Muscle of leg (tissue), 11 donors: Measurements from ENCODE around the gene ATP10A. TPM values are rescaled to one million over a fixed set of nuclear protein-coding genes. Genes with fewer than 3 reads are reported as not detected.

Experiments used
- DNase-seq: peaks from one replicate; pipeline ENCODE4 v3.0.0; 2013
- H3K27ac ChIP-seq: one replicate; pipeline ENCODE4 v1.5.1; 2013; ENCODE audit warnings: mild to moderate bottlenecking, low read length, control low read depth
- H3K27me3 ChIP-seq: one replicate; pipeline ENCODE4 v1.6.1; 2013; ENCODE audit warnings: low read length; ENCODE audit not compliant: control insufficient read depth, insufficient read depth
- H3K36me3 ChIP-seq: one replicate; pipeline ENCODE4 v1.6.1; 2013; ENCODE audit warnings: low read length; ENCODE audit not compliant: control insufficient read depth, insufficient read depth
- H3K4me1 ChIP-seq: one replicate; pipeline ENCODE4 v1.6.1; 2013; ENCODE audit warnings: low read length; ENCODE audit not compliant: control insufficient read depth, insufficient read depth
- H3K4me3 ChIP-seq: one replicate; pipeline ENCODE4 v1.5.1; 2013; ENCODE audit warnings: low read length, control low read depth
- H3K9me3 ChIP-seq: replicated peaks from 2 replicates; pipeline ENCODE4 v1.6.1; 2013; ENCODE audit warnings: low read depth, low read length; ENCODE audit not compliant: control insufficient read depth
- WGBS: methylation state at CpG from one replicate; pipeline ENCODE4 v1.1.5; 2013; ENCODE audit warnings: missing lambda C conversion rate; ENCODE audit not compliant: insufficient coverage; 5-methylcytosine and 5-hydroxymethylcytosine counted together
- polyA plus RNA-seq, 8 donors: library from polyadenylated mRNA; unstranded; fragments of 120-200 nt; gene quantifications; one replicate each; pipeline versions ENCODE4 v1.2.1 to v1.2.3, GENCODE V29; 2013; ENCODE audit warnings: inconsistent platforms in 1 of 8, low replicate concordance in 1 of 8; ENCODE audit not compliant: insufficient read length in 8 of 8, insufficient read depth in 1 of 8
- total RNA-seq: library from RNA; stranded (reverse); fragments of 120-200 nt; gene quantifications from one replicate; pipeline ENCODE4 v1.2.4, GENCODE V29; 2013

Gene ATP10A
- total and polyA plus RNA-seq, 9 donors, result 1.9 to 4.9 (median 2.7) TPM

- H3K27ac ChIP-seq, result no peak overlapping the region
- H3K36me3 ChIP-seq, result peaks cover 3% of the 10 kb centered on the region
- no peak overlapping the region for H3K4me3 ChIP-seq
- DNase-seq, result no peak
- H3K27me3 ChIP-seq, result no peaks in the 10 kb centered on the region
- H3K4me1 ChIP-seq, result peaks cover 9% of the 10 kb centered on the region
- H3K9me3 ChIP-seq, result no peaks in the 10 kb centered on the region
- WGBS, result 80% methylated on average over 1 of the region's 3 CpGs
Observed at GRCh38 chr15:25683911-25684310, 179.2 kb downstream of the ATP10A start.

DNA sequence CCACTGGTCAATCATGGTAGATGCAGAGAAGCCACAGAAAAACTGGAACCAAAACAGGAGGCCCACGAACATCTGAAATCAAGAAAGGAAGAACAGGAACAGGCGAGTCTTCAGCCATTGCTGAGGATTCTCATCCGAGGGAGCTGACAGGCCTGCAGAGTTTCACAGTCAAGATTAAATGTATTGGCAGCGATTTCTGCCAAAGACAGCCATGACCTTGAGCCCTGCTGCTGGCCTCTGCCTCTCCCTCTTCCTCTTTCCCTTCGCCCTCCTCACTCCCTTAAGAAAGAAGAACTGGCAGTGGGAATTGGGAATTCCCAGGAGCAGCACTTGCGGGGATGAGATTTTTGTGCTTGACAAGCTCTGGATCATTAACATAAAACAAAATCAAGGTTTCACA lies 179.7 kb downstream of the ATP10A start:
- peaks cover 9% of the 10 kb centered on the region for H3K4me1 ChIP-seq
- no peaks in the 10 kb centered on the region for H3K27me3 ChIP-seq
- peaks cover 3% of the 10 kb centered on the region for H3K36me3 ChIP-seq
- no peak overlapping the region for H3K4me3 ChIP-seq
- WGBS, result 98% methylated on average over 4 of the region's 6 CpGs
- no peak for DNase-seq
- H3K27ac ChIP-seq, result no peak overlapping the region
- no peaks in the 10 kb centered on the region for H3K9me3 ChIP-seq

DNA sequence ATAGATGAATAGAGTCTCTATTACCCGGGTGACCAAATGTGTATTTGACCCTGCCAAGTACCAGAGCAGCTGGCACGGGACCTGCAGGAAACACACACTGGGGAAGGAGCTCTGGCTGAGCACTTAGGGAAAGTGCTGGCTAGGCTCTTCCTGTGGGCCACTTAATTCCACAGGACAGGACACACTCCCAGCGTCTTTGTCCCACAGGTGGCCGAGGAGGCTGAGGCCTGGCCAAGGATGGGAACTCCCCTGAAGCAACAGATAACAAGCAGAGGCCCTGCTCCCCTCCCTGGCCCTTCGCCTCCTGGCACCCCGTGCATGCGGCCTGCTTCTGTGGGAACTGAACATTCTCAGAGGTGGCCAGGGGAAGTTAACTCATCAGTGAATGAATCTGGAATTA lies 180.8 kb downstream of the ATP10A start:
- WGBS, result 23% methylated on average over 2 of the region's 7 CpGs
- peak; percentile 50 for DNase-seq

GRCh38 chr15:25680686-25681025 lies 182.5 kb downstream of the ATP10A start:
- no peak overlapping the region for H3K27ac ChIP-seq
- no peaks in the 10 kb centered on the region for H3K27me3 ChIP-seq
- H3K36me3 ChIP-seq, result peaks cover 3% of the 10 kb centered on the region
- no peak for DNase-seq
- peaks cover 17% of the 10 kb centered on the region for H3K4me1 ChIP-seq
- 88% methylated on average over 9 of the region's 9 CpGs for WGBS
- H3K4me3 ChIP-seq, result no peak overlapping the region
- H3K9me3 ChIP-seq, result no peaks in the 10 kb centered on the region

More for the DNA sequence above, 180.8 kb downstream of the ATP10A start:
- H3K4me1 ChIP-seq, result peaks cover 17% of the 10 kb centered on the region
- H3K4me3 ChIP-seq, result no peak overlapping the region
- no peaks in the 10 kb centered on the region for H3K9me3 ChIP-seq
- H3K27ac ChIP-seq, result no peak overlapping the region
- H3K36me3 ChIP-seq, result peaks cover 3% of the 10 kb centered on the region
- no peaks in the 10 kb centered on the region for H3K27me3 ChIP-seq

GRCh38 chr15:25679964-25680685 lies 183.0 kb downstream of the ATP10A start:
- WGBS, result 91% methylated on average over 22 of the region's 25 CpGs
- Histone ChIP-seq H3K4me1 (peaks cover 17% of the 10 kb centered on the region), H3K36me3 (peaks cover 3% of the 10 kb centered on the region), H3K27ac (no peak overlapping the region), H3K9me3 (no peaks in the 10 kb centered on the region), H3K27me3 (no peaks in the 10 kb centered on the region), H3K4me3 (no peak overlapping the region)
- no peak for DNase-seq

DNA sequence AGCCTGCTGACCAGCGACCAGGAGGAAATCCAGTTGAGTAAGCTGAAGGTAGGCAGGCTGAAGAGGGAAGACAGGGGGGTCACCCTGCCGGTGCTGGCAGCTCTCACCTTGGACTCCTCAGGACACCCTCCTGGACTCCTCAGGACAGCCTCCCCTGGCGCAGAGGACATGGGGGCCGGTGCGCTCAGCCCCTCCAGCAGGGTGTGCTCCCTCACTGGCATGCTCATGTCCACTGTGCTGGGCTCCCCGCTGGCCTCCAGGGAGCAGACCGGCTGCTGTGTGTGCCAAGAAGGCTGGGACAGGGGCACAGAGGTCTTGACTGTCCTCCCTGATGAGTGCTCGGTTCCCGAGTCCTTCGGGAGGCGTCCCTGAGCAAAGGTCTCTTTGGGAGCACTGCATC lies 183.6 kb downstream of the ATP10A start:
- H3K9me3 ChIP-seq, result no peaks in the 10 kb centered on the region
- no peak overlapping the region for H3K27ac ChIP-seq
- H3K36me3 ChIP-seq, result peaks cover 3% of the 10 kb centered on the region
- WGBS, result 75% methylated on average over 7 of the region's 11 CpGs
- H3K27me3 ChIP-seq, result no peaks in the 10 kb centered on the region
- no peak overlapping the region for H3K4me3 ChIP-seq
- peaks cover 17% of the 10 kb centered on the region for H3K4me1 ChIP-seq
- no peak for DNase-seq

- H3K27me3 ChIP-seq, result no peaks in the 10 kb centered on the region
- no peak overlapping the region for H3K27ac ChIP-seq
- no peaks in the 10 kb centered on the region for H3K9me3 ChIP-seq
- peaks cover 3% of the 10 kb centered on the region for H3K36me3 ChIP-seq
- H3K4me1 ChIP-seq, result peaks cover 17% of the 10 kb centered on the region
- no peak overlapping the region for H3K4me3 ChIP-seq
- DNase-seq, result no peak
- WGBS, result 76% methylated on average over 4 of the region's 7 CpGs
Observed at GRCh38 chr15:25678500-25678855, 184.6 kb downstream of the ATP10A start.

DNA sequence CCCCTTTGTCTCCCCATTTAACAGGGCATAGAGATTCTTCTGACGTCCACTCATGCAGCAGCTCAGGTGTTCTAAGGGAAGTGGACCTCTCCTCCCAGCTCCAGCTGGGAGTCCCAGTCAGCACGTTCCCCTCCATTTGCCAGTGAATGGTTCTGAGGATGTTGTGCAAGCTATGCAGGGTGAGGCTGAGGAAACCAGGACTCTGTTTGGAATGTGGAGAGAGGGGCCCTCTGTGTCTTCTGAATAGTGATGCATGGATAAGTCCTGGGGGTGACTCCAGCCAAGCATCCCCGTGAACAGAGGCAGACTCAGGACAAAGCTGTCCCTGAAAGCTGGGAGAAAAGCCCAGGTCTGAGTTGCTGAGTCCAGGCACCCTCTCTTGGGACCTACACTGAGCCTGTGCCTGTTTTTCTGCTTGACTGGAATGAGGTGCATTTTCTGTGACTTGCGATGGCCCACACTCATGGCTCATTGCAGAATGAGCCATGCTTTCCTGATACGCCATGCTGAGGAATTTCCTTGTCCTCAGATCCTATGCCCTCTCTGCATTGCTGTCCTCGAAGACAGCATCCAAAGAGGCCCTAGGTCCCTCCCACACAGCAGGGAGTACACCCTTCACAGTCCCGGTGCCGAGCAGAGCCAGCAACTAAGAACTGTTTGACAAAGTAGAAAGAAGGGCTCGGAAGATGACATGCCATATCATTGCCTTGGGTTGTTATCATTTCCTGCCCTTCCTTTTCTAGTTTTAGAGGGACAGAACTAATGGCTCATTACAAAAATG lies 185.2 kb downstream of the ATP10A start:
- WGBS, result 56% methylated on average over 5 of the region's 9 CpGs
- no peak overlapping the region for H3K4me3 ChIP-seq
- H3K27me3 ChIP-seq, result no peaks in the 10 kb centered on the region
- H3K36me3 ChIP-seq, result no peaks in the 10 kb centered on the region
- no peaks in the 10 kb centered on the region for H3K9me3 ChIP-seq
- peaks cover 16% of the 10 kb centered on the region for H3K4me1 ChIP-seq
- no peak for DNase-seq
- H3K27ac ChIP-seq, result no peak overlapping the region

GRCh38 chr15:25676070-25676469 lies 187.1 kb downstream of the ATP10A start:
- no peak for DNase-seq
- WGBS, result 90% methylated on average over 5 of the region's 8 CpGs
- Histone ChIP-seq H3K27me3 (no peaks in the 10 kb centered on the region), H3K9me3 (no peaks in the 10 kb centered on the region), H3K36me3 (no peaks in the 10 kb centered on the region), H3K27ac (no peak overlapping the region), H3K4me3 (no peak overlapping the region), H3K4me1 (peaks cover 17% of the 10 kb centered on the region)

DNA sequence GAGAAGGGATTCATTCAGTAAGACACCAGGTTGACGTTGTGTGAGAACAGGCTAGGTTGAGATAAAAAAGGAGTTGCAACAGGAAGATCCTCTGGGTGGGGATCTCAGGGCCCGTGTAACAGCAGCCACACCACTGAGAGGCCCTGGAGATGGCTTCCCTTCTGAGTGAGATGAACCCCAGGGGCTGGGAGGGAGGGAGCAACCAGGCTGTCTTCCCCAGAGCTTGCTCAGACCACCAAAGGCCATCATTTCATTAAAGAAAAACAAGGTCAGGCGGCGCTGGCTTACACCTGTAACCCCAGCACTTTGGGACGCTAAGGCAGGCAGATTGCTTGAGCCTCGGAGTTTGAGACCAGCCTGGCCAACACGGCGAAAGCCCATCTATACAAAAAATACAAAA lies 187.7 kb downstream of the ATP10A start:
- WGBS, result 59% methylated on average over 5 of the region's 8 CpGs
- no peak overlapping the region for H3K27ac ChIP-seq
- no peaks in the 10 kb centered on the region for H3K36me3 ChIP-seq
- no peak overlapping the region for H3K4me3 ChIP-seq
- no peaks in the 10 kb centered on the region for H3K27me3 ChIP-seq
- H3K9me3 ChIP-seq, result no peaks in the 10 kb centered on the region
- no peak for DNase-seq
- H3K4me1 ChIP-seq, result peaks cover 20% of the 10 kb centered on the region
